Endothelial cell of umbilical vein (primary cell): ENCODE data around the gene EML6. TPM values are rescaled to one million over a fixed set of nuclear protein-coding genes. Genes with fewer than 3 reads are reported as not detected.

Experiments used
- BruUV-seq: library from RNA; stranded (reverse); fragments of 400-500 nt; replicated peaks from 2 replicates; lab custom pipeline; 2021; lab: Mats Ljungman, UMichigan
- CTCF ChIA-PET: fragments of 300-600, 350-600 bp; sonication (Branson Sonifier 250); formaldehyde crosslinking; loops from one replicate; lab custom pipeline; 2021; ENCODE audit warnings: antibody characterized with exemption, inconsistent platforms; lab: Charles Lee
- POLR2A ChIA-PET: fragments of 300-600, 350-600 bp; sonication (Branson Sonifier 250); formaldehyde crosslinking; loops from one replicate; lab custom pipeline; 2021; ENCODE audit warnings: antibody characterized with exemption, inconsistent platforms; lab: Charles Lee
- DNase-seq: peaks from one replicate; pipeline ENCODE4 v3.0.0-alpha.2; 2011; ENCODE audit warnings: low read depth, low spot score
- FAIRE-seq: peaks from 2 replicates; lab custom pipeline; 2011; peaks lifted over from hg19 to GRCh38; lab: Jason Lieb, UNC
- H2AFZ ChIP-seq: 2 replicates; pipeline ENCODE4 v1.6.0; 2012; ENCODE audit warnings: low read depth, low read length, control low read depth, inconsistent platforms
- H3K27ac ChIP-seq: 2 replicates; pipeline ENCODE4 v1.5.1; 2011; ENCODE audit warnings: low read depth, mild to moderate bottlenecking, control low read depth, low read length, moderate library complexity; ENCODE audit not compliant: insufficient read depth
- H3K27me3 ChIP-seq, 2 experiments: 2 replicates each; pipeline versions ENCODE4 v1.6.0 to v1.6.1; 2011; ENCODE audit warnings: low read length in 2 of 2, mixed read lengths in 1 of 2; ENCODE audit not compliant: control insufficient read depth in 2 of 2, insufficient read depth in 2 of 2
- H3K36me3 ChIP-seq, 2 experiments: 2 replicates in 1 of 2; 3 replicates in 1 of 2; pipeline ENCODE4 v1.5.1; 2011; ENCODE audit warnings: low read length in 2 of 2, mild to moderate bottlenecking in 1 of 2, moderate library complexity in 1 of 2; ENCODE audit not compliant: control insufficient read depth in 2 of 2, insufficient read depth in 2 of 2; ENCODE audit errors: extremely low read depth in 1 of 2
- H3K4me1 ChIP-seq: 3 replicates; pipeline ENCODE4 v1.5.1; 2011; ENCODE audit warnings: mild to moderate bottlenecking, low read length; ENCODE audit not compliant: control insufficient read depth, insufficient read depth; ENCODE audit errors: extremely low read depth
- H3K4me2 ChIP-seq: 2 replicates; pipeline ENCODE4 v1.6.1; 2011; ENCODE audit warnings: low read length, control low read depth, mixed read lengths; ENCODE audit not compliant: insufficient read depth
- H3K4me3 ChIP-seq, 3 experiments: fragments of 200-600 bp in 1 of 3; sonication (generic), shearing (Covaris generic) in 1 of 3; replicated peaks in 1 of 3; 2 replicates each; pipeline ENCODE4 v1.5.1; 2011 to 2016; ENCODE audit warnings: control low read depth in 3 of 3, low read length in 3 of 3, mild to moderate bottlenecking in 2 of 3, inconsistent platforms in 1 of 3, low read depth in 1 of 3, moderate library complexity in 1 of 3; ENCODE audit not compliant: insufficient read depth in 1 of 3
- H3K79me2 ChIP-seq: 2 replicates; pipeline ENCODE4 v1.6.0; 2012; ENCODE audit warnings: low read length, inconsistent platforms; ENCODE audit not compliant: control insufficient read depth, insufficient read depth
- H3K9ac ChIP-seq: replicated peaks from 2 replicates; pipeline ENCODE3; 2011; ENCODE audit warnings: low read length, control low read depth; ENCODE audit not compliant: insufficient read depth; ENCODE audit errors: extremely low read depth
- H3K9me1 ChIP-seq: replicated peaks from 3 replicates; pipeline ENCODE4 v1.6.0; 2011; ENCODE audit warnings: mild to moderate bottlenecking, low read length; ENCODE audit not compliant: control insufficient read depth, insufficient read depth; ENCODE audit errors: extremely low read depth
- H3K9me3 ChIP-seq: replicated peaks from 2 replicates; pipeline ENCODE4 v1.5.1; 2012; ENCODE audit warnings: low read length, inconsistent platforms; ENCODE audit not compliant: control insufficient read depth, insufficient read depth
- H4K20me1 ChIP-seq: replicated peaks from 2 replicates; pipeline ENCODE3; 2011; ENCODE audit warnings: mild to moderate bottlenecking, low read length; ENCODE audit not compliant: control insufficient read depth, insufficient read depth; ENCODE audit errors: extremely low read depth
- CTCF ChIP-seq, 2 donors: IDR thresholded peaks; 1 replicate in 1 of 2; 2 replicates in 1 of 2; pipeline ENCODE4 v1.5.1; 2011; ENCODE audit warnings: low read length in 2 of 2, mild to moderate bottlenecking in 2 of 2, moderate library complexity in 2 of 2, control low read depth in 1 of 2, inconsistent platforms in 1 of 2, low read depth in 1 of 2; ENCODE audit not compliant: insufficient read depth in 1 of 2; ENCODE audit errors: extremely low read depth in 1 of 2
- EZH2 ChIP-seq: IDR thresholded peaks from 2 replicates; pipeline ENCODE4 v1.6.1; 2012; ENCODE audit warnings: borderline replicate concordance, low read depth, mild to moderate bottlenecking, moderate library complexity, low read length, inconsistent platforms; ENCODE audit not compliant: severe bottlenecking
- FOS ChIP-seq: IDR thresholded peaks from 2 replicates; pipeline ENCODE4 v1.6.1; 2011; ENCODE audit warnings: mild to moderate bottlenecking, low read length, moderate library complexity, borderline replicate concordance; ENCODE audit not compliant: insufficient read depth
- GATA2 ChIP-seq: IDR thresholded peaks from 2 replicates; pipeline ENCODE4 v1.7.0; 2011; ENCODE audit warnings: low read depth, mild to moderate bottlenecking, moderate library complexity, mixed read lengths, low read length; ENCODE audit not compliant: insufficient read length, insufficient read depth
- JUN ChIP-seq: IDR thresholded peaks from 2 replicates; pipeline ENCODE4 v1.6.1; 2011; ENCODE audit warnings: borderline replicate concordance, low read depth; ENCODE audit not compliant: insufficient read length, insufficient read depth
- MYC ChIP-seq: IDR thresholded peaks from one replicate; pipeline ENCODE4 v1.6.1; 2011; ENCODE audit warnings: mild to moderate bottlenecking, low read depth, low read length
- POLR2AphosphoS5 ChIP-seq: IDR thresholded peaks from 2 replicates; pipeline ENCODE4 v1.6.1; 2012; ENCODE audit warnings: low read depth, mild to moderate bottlenecking, control low read depth, low read length, moderate library complexity; ENCODE audit not compliant: insufficient read depth
- dilution Hi-C: fragments of 300-500 bp; cut with MboI; formaldehyde crosslinking; loops from one replicate; pipeline ENCODE4 v1.15.0; 2019; ENCODE audit warnings: low sequenced_read_pairs; ENCODE audit not compliant: extremely low pct_ligation_motif_present
- intact Hi-C: fragments of 100-400 bp; cut with micrococcal nuclease; formaldehyde crosslinking; loops from one replicate; pipeline ENCODE4 v1.10.0; 2022
- polyA plus RNA-seq, 4 experiments: library from polyadenylated mRNA; depleted of rRNA in 3 of 4; stranded (reverse) in 3 of 4; unstranded in 1 of 4; fragments of >200 nt; gene quantifications; 2 replicates each; pipeline versions ENCODE4 v1.2.1 to v1.2.3, GENCODE V29; 2011 to 2012; ENCODE audit warnings: missing spikeins in 1 of 4
- total RNA-seq: library from RNA; stranded (reverse); gene quantifications from 2 replicates; pipeline ENCODE4 v1.2.3, GENCODE V29; 2021

EML6 gene
- total and polyA plus RNA-seq, 2 donors (not counting 3 experiments of a cell fraction or from before 2014, with no cell fraction given), result 0.79 to 2.1 TPM

GRCh38 chr2:54952978-54953456, 229.6 kb downstream of the EML6 start:
- FAIRE-seq (peak; percentile 89), DNase-seq (peak; percentile 43)
- Histone ChIP-seq H4K20me1 (no peaks in the 10 kb centered on the region), H3K36me3 (no peaks in the 10 kb centered on the region), H3K27me3 (no peaks in the 10 kb centered on the region), H3K4me3 (no peak overlapping the region), H3K4me2 (peak overlapping the region; percentile 56), H3K79me2 (no peaks in the 10 kb centered on the region), H3K9ac (no peak overlapping the region), H2AFZ (no peak overlapping the region), H3K4me1 (peaks cover 10% of the 10 kb centered on the region), H3K9me3 (no peaks in the 10 kb centered on the region), H3K27ac (no peak overlapping the region), H3K9me1 (no peaks in the 10 kb centered on the region)
- peak; percentile 55 for TF ChIP-seq FOS
- TF ChIP-seq GATA2, result peak; percentile 40
- TF ChIP-seq MYC, result no peak
- CTCF ChIA-PET, result interaction anchor here (1.4 to 1.8 kb wide), 2 partner anchors 13 to 54 kb away, joined by 4 to 8 read pairs; no protein-coding TSS in a partner anchor
- POLR2A ChIA-PET, result no interaction called here
- dilution Hi-C loops, result no loop called here
- intact Hi-C loops, result no loop called here
- no TSS peak for BruUV-seq

- Histone ChIP-seq H3K9me1 (no peaks in the 10 kb centered on the region), H3K36me3 (no peaks in the 10 kb centered on the region), H3K9me3 (no peaks in the 10 kb centered on the region), H3K27ac (no peak overlapping the region), H3K79me2 (no peaks in the 10 kb centered on the region), H3K4me1 (peaks cover 10% of the 10 kb centered on the region), H2AFZ (no peak overlapping the region), H4K20me1 (no peaks in the 10 kb centered on the region), H3K27me3 (no peaks in the 10 kb centered on the region), H3K4me2 (no peak overlapping the region), H3K9ac (no peak overlapping the region), H3K4me3 (no peak overlapping the region)
- ChIA-PET POLR2A (no interaction called here), CTCF (no interaction called here)
- TF ChIP-seq GATA2 (no peak), CTCF (IDR thresholded peaks at IDR 0.05; ENCODE audit: extremely low read depth in 1 of 2, insufficient read depth in 1 of 2, low read depth in 1 of 2, low read length in 2 of 2) (no peak), POLR2AphosphoS5 (no peak), EZH2 (no peak), JUN (no peak)
- intact Hi-C loops (no loop called here), dilution Hi-C loops (no loop called here)
- DNase-seq (no peak), FAIRE-seq (no peak)
- no TSS peak for BruUV-seq
Observed at GRCh38 chr2:54954158-54954557, 230.7 kb downstream of the EML6 start.
